Epithelial cell of proximal tubule (primary cell): ENCODE results near the gene POLR3H. TPM values are rescaled to one million over a fixed set of nuclear protein-coding genes. Genes with fewer than 3 reads are reported as not detected.

ENCODE experiments used
- DNase-seq: peaks from one replicate; pipeline ENCODE4 v3.0.0-alpha.2; 2011; ENCODE audit warnings: low read depth
- H3K4me3 ChIP-seq: 2 replicates; pipeline ENCODE4 v1.5.1; 2011; ENCODE audit warnings: low read depth, mild to moderate bottlenecking, low read length
- total RNA-seq: library from RNA; depleted of rRNA; stranded (reverse); fragments of >200 nt; gene quantifications from 2 replicates; pipeline ENCODE4 v1.2.3, GENCODE V29; 2015
- TF ChIP-seq, protein P1 (sequence below): conservative IDR thresholded peaks from 2 replicates; pipeline ENCODE4 v1.5.1; 2012; ENCODE audit warnings: low read depth, mild to moderate bottlenecking, low read length

The POLR3H gene
- total RNA-seq, 1 donor from 2014 or later = 9.5 TPM

- DNase-seq = no peak
- TF ChIP-seq, protein P1, sequence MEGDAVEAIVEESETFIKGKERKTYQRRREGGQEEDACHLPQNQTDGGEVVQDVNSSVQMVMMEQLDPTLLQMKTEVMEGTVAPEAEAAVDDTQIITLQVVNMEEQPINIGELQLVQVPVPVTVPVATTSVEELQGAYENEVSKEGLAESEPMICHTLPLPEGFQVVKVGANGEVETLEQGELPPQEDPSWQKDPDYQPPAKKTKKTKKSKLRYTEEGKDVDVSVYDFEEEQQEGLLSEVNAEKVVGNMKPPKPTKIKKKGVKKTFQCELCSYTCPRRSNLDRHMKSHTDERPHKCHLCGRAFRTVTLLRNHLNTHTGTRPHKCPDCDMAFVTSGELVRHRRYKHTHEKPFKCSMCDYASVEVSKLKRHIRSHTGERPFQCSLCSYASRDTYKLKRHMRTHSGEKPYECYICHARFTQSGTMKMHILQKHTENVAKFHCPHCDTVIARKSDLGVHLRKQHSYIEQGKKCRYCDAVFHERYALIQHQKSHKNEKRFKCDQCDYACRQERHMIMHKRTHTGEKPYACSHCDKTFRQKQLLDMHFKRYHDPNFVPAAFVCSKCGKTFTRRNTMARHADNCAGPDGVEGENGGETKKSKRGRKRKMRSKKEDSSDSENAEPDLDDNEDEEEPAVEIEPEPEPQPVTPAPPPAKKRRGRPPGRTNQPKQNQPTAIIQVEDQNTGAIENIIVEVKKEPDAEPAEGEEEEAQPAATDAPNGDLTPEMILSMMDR = no peak
- no peak overlapping the region for H3K4me3 ChIP-seq
Measured at GRCh38 chr22:41524809-41525449, 19.3 kb downstream of the POLR3H start.

- no peak overlapping the region for H3K4me3 ChIP-seq
- TF ChIP-seq, protein P1 = no peak
- no peak for DNase-seq
Measured at GRCh38 chr22:41524251-41524661, 20.0 kb downstream of the POLR3H start.

DNA sequence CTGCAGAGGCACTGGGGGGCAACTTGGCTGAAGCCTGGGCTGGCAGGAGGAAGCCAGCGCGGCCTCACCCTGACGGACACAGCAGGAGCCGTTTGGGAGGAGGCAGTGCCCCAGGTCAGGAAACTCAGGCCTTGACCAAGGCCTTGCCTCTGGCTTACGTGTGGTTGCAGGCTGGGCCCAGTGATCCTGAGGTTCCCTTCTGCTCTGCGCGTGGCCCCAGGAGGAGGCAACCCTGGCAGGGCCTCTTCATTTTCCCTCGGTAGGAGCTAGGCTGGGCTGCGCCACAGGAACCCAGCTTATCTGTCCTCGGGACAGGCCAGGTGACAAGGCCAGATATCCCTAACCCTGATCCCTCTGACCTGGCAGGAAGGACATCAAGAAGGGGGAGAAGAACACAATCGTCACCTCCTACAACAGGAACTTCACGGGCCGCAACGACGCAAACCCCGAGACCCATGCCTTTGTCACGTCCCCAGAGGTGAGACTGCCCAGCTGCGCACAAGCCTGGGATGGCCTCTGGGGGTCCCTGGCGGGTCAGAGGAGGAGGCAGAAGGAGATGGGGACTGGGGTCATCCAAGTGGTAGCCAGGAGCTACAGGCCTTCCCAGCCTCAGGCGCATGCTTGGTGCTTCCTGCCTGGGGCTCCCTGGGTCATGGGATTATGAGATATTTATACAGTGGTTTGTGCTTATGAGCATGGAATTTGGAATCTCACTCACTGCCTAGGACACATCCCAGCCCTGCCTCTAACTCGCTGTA, 20.6 kb downstream of the POLR3H start:
- H3K4me3 ChIP-seq = no peak overlapping the region
- TF ChIP-seq, protein P1 = no peak
- DNase-seq = no peak

GRCh38 chr22:41522813-41523212, 21.5 kb downstream of the POLR3H start:
- DNase-seq = no peak
- TF ChIP-seq, protein P1 = no peak
- no peak overlapping the region for H3K4me3 ChIP-seq

DNA sequence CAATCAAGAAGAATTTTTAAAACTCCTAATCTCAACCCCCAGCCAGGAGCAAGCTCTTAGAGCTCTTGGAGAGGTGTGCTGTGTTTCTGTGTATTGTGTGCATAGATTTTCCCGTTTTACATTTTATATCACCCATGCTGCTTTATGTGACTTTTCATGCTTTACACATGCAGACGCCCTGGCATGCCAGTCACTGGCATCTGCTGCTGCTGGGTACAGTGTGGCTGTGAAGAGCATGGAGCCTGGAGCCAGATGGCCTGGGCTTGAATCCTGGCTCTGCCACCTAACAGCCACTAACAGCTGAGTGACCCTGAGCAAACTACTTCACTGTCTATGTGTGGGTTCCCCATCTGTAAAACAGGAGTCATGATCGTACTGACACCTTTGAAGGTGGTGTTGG, 23.1 kb downstream of the POLR3H start:
- H3K4me3 ChIP-seq = no peak overlapping the region
- TF ChIP-seq, protein P1 = no peak
- no peak for DNase-seq

GRCh38 chr22:41518048-41518347, 26.3 kb downstream of the POLR3H start:
- no peak for DNase-seq
- TF ChIP-seq, protein P1 = no peak
- H3K4me3 ChIP-seq = no peak overlapping the region
